Placental epithelial cell (primary cell): ENCODE measurements around the gene GUCY2D. TPM values are rescaled to one million over a fixed set of nuclear protein-coding genes. Genes with fewer than 3 reads are reported as not detected.

ENCODE experiments used
- total RNA-seq: library from RNA; depleted of rRNA; stranded (reverse); fragments of >200 nt; gene quantifications from 2 replicates; pipeline ENCODE4 v1.2.3, GENCODE V29; 2012

GUCY2D gene
- not detected in 2 replicates for total RNA-seq

DNA sequence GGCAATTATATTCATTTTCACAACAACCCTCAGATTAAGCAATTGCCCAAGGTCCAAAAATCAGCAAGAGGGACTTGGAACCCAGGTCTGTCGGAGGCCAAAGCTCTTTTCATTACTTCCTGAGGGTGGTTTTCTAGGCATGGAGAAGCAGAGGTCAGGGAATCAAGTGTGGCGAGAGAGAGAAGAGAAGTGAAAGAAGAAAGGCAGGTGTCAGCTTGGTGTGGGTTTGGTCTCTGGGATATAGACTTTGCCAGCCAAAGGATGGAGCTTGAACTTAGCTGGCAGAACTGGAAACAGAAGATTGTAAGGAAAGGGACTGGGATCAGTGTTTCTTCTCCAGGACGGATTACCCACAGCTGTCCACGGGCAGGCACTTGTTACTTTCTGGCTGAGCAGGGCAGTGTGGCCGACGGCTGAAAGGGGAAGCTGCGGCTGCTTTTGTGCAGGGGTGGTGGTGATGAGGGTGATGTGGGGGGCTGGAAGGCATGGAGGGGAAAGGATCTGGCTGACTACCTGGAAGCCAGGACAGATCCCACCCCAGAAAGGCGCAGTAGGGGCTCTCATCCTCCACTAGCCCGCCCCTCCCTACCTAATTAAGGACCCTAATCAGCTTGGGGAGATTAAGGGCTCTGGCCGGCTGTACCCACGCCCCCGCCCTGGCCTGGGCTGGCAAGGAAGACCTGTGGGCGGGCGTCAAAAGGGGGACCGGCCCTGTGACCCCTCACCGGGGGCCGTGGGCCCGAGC is at the start of gene GUCY2D:
Gene GUCY2D (plus strand): TSS at position 640 of the 745 bp plus-strand sequence. CDS start 433 bp downstream, outside the sequence.

DNA sequence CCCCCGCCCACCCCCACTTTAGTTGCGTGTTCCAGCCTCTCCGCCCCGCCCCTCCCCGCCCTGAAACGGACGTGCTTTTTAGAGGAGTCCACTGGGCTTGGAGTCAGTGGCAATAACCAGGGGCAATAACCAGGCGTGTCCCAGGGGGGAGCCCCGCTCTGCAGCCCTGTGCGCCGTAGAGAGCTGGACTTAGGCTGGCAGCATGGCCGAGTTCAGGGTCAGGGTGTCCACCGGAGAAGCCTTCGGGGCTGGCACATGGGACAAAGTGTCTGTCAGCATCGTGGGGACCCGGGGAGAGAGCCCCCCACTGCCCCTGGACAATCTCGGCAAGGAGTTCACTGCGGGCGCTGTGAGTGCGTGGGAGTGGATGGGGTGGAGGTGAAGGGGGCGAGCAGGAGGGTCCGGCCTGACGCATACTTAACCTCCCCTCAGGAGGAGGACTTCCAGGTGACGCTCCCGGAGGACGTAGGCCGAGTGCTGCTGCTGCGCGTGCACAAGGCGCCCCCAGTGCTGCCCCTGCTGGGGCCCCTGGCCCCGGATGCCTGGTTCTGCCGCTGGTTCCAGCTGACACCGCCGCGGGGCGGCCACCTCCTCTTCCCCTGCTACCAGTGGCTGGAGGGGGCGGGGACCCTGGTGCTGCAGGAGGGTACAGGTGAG is 36.7 kb downstream of the GUCY2D start, which contains the start of gene ALOX15B:
Gene ALOX15B (plus strand): TSS at position 106 of the 657 bp plus-strand sequence. CDS start 97 bp downstream, at position 203.

Other genes starting within 250 kb of the GUCY2D start
- 4.9 and 27.9 TPM in 2 replicates for gene KDM6B, start 168.4 kb upstream of the GUCY2D start, total RNA-seq
- 2.0 and 3.3 TPM in 2 replicates for gene TMEM88, start 147.5 kb upstream of the GUCY2D start, total RNA-seq
- 65.6 and 78.9 TPM in 2 replicates for gene NAA38, start 145.1 kb upstream of the GUCY2D start, total RNA-seq
- gene CYB5D1, start 144.6 kb upstream of the GUCY2D start, total RNA-seq: 9.8 and 10.1 TPM in 2 replicates
- gene CHD3, start 113.8 kb upstream of the GUCY2D start, total RNA-seq: 119 and 236 TPM in 2 replicates
- gene RNF227, start 86.3 kb upstream of the GUCY2D start, total RNA-seq: 3.1 and 3.3 TPM in 2 replicates
- gene KCNAB3, start 72.8 kb upstream of the GUCY2D start, total RNA-seq: 1.2 and 1.6 TPM in 2 replicates
- 49.9 and 60.9 TPM in 2 replicates for gene TRAPPC1, start 70.7 kb upstream of the GUCY2D start, total RNA-seq
- gene CNTROB, start 70.4 kb upstream of the GUCY2D start, total RNA-seq: 29.8 and 39.7 TPM in 2 replicates
- 0.11 and 0.79 TPM in 2 replicates for gene ALOX15B, start 36.4 kb downstream of the GUCY2D start, total RNA-seq
- gene ALOX12B, start 85.1 kb downstream of the GUCY2D start, total RNA-seq: not detected in 2 replicates
- 2.4 and 2.5 TPM in 2 replicates for gene ALOXE3, start 115.9 kb downstream of the GUCY2D start, total RNA-seq
- gene HES7, start 121.5 kb downstream of the GUCY2D start, total RNA-seq: not detected in 2 replicates
- gene PER1, start 149.8 kb downstream of the GUCY2D start, total RNA-seq: 55.7 and 81.3 TPM in 2 replicates
- gene VAMP2, start 160.3 kb downstream of the GUCY2D start, total RNA-seq: 2.8 and 5.5 TPM in 2 replicates
- 31.6 and 67.1 TPM in 2 replicates for gene TMEM107, start 173.8 kb downstream of the GUCY2D start, total RNA-seq
- gene BORCS6, start 187.6 kb downstream of the GUCY2D start, total RNA-seq: 10.6 and 11.3 TPM in 2 replicates
- 7.7 and 15.7 TPM in 2 replicates for gene AURKB, start 208.0 kb downstream of the GUCY2D start, total RNA-seq
- 7.1 and 8.6 TPM in 2 replicates for gene CTC1, start 245.4 kb downstream of the GUCY2D start, total RNA-seq
- 10.2 and 18.8 TPM in 2 replicates for gene PFAS, start 246.7 kb downstream of the GUCY2D start, total RNA-seq